ENCODE results near the gene PCP4. TPM values are rescaled to one million over a fixed set of nuclear protein-coding genes. Genes with fewer than 3 reads are reported as not detected.

The PCP4 gene
- total and polyA plus RNA-seq, 10 of the 15 experiments (the other 5 are each of a cell fraction or from before 2014, with no cell fraction given): not detected

DNA sequence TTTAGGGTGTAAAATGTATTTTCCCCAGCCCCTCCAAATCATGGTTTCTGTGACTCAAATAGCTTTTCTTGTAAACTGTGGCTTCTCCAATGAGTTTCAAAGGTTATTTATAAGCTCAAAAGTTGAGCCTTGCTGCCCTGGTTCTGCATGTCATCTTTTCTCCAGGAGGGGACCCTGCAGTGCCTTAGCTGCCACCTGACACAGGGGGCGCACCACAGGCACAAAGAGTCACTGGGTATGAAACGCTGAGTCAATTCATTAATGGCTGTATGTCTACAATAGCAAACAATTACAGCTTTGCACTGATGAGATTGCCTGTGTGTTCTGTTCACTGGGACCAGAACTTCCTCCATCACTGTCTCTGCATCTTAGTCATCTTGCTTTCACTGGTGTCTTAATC, 100.8 kb downstream of the PCP4 start:
- Histone ChIP-seq H3K4me2 (ENCODE audit: control insufficient read depth, insufficient read depth) (no peak overlapping the region), H3K27ac (ENCODE audit: control insufficient read depth, insufficient read depth) (no peak overlapping the region), H3K4me3 (no peak overlapping the region), H3K9ac (ENCODE audit: control insufficient read depth, insufficient read depth, low read length) (no peak overlapping the region), H3K36me3 (ENCODE audit: control insufficient read depth in 2 of 2, insufficient read depth in 2 of 2, low read length in 1 of 2) (no peaks in the 10 kb centered on the region), H3K4me1 (ENCODE audit: control insufficient read depth, insufficient read depth, low read length) (no peaks in the 10 kb centered on the region), H3K9me3 (replicated peaks; ENCODE audit: control insufficient read depth, insufficient read depth, low read length) (no peaks in the 10 kb centered on the region; the same call in 2 of the 3 replicates), H4K20me1 (ENCODE audit: control insufficient read depth, insufficient read depth) (no peaks in the 10 kb centered on the region), H3K79me2 (ENCODE audit: control insufficient read depth, insufficient read depth, low read length) (no peaks in the 10 kb centered on the region), H3K27me3 (replicated peaks in 1 of 2; ENCODE audit: control insufficient read depth in 2 of 2, insufficient read depth in 2 of 2, low read length in 1 of 2) (no peaks in the 10 kb centered on the region), H2AFZ (ENCODE audit: control insufficient read depth, low read depth, low read length) (no peak overlapping the region)
- POLR2A ChIA-PET: no interaction called here
- in situ Hi-C loops (cut with MboI): no loop called here
- TF ChIP-seq HDGF (IDR thresholded peaks at IDR 0.05) (no peak), EZH2 (IDR thresholded peaks at IDR 0.05; ENCODE audit: borderline replicate concordance, control insufficient read depth, low read depth, low read length) (no peak), BRCA1 (IDR thresholded peaks at IDR 0.05; ENCODE audit: low read depth, low read length) (no peak), NR2C2 (IDR thresholded peaks at IDR 0.05; ENCODE audit: borderline replicate concordance, control insufficient read depth, insufficient read length, low read depth) (no peak)
- TF ChIP-seq, protein P1, sequence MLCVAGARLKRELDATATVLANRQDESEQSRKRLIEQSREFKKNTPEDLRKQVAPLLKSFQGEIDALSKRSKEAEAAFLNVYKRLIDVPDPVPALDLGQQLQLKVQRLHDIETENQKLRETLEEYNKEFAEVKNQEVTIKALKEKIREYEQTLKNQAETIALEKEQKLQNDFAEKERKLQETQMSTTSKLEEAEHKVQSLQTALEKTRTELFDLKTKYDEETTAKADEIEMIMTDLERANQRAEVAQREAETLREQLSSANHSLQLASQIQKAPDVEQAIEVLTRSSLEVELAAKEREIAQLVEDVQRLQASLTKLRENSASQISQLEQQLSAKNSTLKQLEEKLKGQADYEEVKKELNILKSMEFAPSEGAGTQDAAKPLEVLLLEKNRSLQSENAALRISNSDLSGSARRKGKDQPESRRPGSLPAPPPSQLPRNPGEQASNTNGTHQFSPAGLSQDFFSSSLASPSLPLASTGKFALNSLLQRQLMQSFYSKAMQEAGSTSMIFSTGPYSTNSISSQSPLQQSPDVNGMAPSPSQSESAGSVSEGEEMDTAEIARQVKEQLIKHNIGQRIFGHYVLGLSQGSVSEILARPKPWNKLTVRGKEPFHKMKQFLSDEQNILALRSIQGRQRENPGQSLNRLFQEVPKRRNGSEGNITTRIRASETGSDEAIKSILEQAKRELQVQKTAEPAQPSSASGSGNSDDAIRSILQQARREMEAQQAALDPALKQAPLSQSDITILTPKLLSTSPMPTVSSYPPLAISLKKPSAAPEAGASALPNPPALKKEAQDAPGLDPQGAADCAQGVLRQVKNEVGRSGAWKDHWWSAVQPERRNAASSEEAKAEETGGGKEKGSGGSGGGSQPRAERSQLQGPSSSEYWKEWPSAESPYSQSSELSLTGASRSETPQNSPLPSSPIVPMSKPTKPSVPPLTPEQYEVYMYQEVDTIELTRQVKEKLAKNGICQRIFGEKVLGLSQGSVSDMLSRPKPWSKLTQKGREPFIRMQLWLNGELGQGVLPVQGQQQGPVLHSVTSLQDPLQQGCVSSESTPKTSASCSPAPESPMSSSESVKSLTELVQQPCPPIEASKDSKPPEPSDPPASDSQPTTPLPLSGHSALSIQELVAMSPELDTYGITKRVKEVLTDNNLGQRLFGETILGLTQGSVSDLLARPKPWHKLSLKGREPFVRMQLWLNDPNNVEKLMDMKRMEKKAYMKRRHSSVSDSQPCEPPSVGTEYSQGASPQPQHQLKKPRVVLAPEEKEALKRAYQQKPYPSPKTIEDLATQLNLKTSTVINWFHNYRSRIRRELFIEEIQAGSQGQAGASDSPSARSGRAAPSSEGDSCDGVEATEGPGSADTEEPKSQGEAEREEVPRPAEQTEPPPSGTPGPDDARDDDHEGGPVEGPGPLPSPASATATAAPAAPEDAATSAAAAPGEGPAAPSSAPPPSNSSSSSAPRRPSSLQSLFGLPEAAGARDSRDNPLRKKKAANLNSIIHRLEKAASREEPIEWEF (IDR thresholded peaks at IDR 0.05; ENCODE audit: insufficient replicate concordance, low read depth, low read length): no peak
- TF ChIP-seq, protein P2, sequence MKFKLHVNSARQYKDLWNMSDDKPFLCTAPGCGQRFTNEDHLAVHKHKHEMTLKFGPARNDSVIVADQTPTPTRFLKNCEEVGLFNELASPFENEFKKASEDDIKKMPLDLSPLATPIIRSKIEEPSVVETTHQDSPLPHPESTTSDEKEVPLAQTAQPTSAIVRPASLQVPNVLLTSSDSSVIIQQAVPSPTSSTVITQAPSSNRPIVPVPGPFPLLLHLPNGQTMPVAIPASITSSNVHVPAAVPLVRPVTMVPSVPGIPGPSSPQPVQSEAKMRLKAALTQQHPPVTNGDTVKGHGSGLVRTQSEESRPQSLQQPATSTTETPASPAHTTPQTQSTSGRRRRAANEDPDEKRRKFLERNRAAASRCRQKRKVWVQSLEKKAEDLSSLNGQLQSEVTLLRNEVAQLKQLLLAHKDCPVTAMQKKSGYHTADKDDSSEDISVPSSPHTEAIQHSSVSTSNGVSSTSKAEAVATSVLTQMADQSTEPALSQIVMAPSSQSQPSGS (IDR thresholded peaks at IDR 0.05; ENCODE audit: low read length): no peak
- DNase-seq (ENCODE audit: low read depth, low spot score) (no peak), FAIRE-seq (no peak), ATAC-seq (no peak)
- intact Hi-C loops (cut with micrococcal nuclease; ENCODE audit: unreplicated experiment): no loop called here
- CTCF ChIA-PET: no interaction called here
- no TSS peak for BruUV-seq (replicated peaks)
- 17% methylated on average over 2 of the region's 2 CpGs for WGBS (ENCODE audit: insufficient coverage, insufficient replicate concordance, low lambda C conversion rate, missing lambda C conversion rate)
- RAD21 ChIA-PET (ENCODE audit: unreplicated experiment): no interaction called here
- SMC1A ChIA-PET (ENCODE audit: uncharacterized antibody, unreplicated experiment): no interaction called here
